A673 (cell line): ENCODE measurements around the gene DKK2.

Experiments
- EZH2 ChIP-seq: fragments of 200-600 bp; sonication (generic); IDR thresholded peaks from 2 replicates; pipeline ENCODE4 v1.6.1; 2017; ENCODE audit warnings: borderline replicate concordance, low read depth, mild to moderate bottlenecking, mixed read lengths, antibody characterized with exemption, low read length; ENCODE audit not compliant: poor library complexity, severe bottlenecking
- TF ChIP-seq, protein P1 (sequence below): fragments of 300-800, 200-600 bp; sonication (generic); conservative IDR thresholded peaks from 2 replicates; pipeline ENCODE4 v1.5.1; 2017; ENCODE audit warnings: low read depth, mild to moderate bottlenecking, antibody characterized with exemption, low read length, moderate library complexity, mixed read lengths

DNA sequence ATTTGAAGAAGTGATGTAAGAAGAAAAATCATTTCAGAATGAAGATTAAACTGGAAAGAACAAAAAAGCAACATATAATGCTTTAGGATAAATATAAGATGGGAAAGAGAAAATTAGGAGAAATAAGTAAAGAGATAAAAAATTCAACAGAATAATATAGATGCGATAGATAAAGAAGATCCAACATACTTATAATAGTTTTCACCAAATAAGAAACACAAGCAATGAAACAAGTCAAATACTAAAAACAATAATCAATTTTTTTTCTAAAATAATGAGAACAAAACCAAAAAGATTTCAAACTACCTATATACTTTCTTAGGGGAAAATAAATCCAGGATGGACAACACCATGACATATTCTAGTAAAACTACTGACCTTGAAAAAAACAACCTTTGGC lies 10.1 kb upstream of the DKK2 start:
- TF ChIP-seq, protein P1, sequence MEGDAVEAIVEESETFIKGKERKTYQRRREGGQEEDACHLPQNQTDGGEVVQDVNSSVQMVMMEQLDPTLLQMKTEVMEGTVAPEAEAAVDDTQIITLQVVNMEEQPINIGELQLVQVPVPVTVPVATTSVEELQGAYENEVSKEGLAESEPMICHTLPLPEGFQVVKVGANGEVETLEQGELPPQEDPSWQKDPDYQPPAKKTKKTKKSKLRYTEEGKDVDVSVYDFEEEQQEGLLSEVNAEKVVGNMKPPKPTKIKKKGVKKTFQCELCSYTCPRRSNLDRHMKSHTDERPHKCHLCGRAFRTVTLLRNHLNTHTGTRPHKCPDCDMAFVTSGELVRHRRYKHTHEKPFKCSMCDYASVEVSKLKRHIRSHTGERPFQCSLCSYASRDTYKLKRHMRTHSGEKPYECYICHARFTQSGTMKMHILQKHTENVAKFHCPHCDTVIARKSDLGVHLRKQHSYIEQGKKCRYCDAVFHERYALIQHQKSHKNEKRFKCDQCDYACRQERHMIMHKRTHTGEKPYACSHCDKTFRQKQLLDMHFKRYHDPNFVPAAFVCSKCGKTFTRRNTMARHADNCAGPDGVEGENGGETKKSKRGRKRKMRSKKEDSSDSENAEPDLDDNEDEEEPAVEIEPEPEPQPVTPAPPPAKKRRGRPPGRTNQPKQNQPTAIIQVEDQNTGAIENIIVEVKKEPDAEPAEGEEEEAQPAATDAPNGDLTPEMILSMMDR = no peak
- TF ChIP-seq EZH2 = no peak
